CD1c-positive myeloid dendritic cell (primary cell): ENCODE results near the gene CBX2.

Experiments used
- DNase-seq: peaks from one replicate; pipeline ENCODE4 v3.0.0-alpha.2; 2016; ENCODE audit errors: extremely low spot score

Gene CBX2

DNA sequence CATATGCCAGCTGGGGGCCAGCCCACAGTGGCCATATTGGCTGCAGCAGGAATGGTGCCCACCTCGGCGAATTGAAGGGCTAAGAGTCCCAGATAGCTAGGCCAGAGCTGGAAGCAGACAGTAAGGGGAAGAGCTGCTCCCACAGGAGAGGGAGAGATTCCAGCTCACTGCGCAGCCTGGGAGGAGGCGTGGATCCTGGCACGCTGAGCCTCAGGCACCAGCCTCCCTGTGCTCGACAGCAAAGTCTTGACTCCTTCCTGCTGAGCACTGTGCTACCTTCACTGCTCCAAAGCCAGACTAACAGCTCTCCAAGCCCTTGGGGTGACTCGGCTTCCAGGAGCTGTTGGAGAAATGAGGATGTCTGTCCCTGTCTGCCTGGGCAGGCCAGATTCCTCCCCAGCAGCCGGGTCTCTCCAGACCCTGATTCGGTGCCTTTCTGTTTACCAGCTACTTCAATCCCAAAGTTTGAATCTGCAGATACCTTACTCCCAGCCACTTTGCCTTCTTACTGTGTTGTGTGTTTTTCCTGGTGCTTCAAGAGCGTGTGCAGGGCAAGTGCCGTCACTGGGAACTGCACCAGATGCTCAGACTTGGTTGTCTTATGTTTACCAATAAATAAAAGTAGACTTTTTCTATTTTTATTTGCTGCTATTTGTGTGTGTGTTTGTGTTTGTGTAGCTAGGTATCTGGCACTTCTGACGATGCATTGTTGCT, 9.1 kb downstream of the CBX2 start:
- DNase-seq: no peak

DNA sequence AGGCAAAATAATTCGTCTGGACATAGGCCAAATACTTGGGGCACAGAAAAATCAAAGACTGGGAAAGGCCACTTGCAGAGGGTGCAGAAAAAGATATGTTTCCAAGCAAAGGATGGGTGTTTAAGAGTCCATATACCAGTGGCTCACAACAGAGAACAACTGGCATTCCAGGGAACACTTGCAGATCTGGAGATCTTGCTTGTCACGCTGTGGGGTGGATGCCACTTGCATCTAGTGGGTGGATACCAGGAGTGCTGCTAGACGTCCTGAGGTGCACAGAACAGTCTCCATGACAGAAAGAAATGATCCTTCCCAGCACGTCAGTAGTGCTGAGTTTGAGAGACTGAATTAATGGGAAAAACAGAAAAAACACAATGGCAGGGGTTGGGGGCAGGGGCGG, 10.5 kb downstream of the CBX2 start:
- DNase-seq: no peak

DNA sequence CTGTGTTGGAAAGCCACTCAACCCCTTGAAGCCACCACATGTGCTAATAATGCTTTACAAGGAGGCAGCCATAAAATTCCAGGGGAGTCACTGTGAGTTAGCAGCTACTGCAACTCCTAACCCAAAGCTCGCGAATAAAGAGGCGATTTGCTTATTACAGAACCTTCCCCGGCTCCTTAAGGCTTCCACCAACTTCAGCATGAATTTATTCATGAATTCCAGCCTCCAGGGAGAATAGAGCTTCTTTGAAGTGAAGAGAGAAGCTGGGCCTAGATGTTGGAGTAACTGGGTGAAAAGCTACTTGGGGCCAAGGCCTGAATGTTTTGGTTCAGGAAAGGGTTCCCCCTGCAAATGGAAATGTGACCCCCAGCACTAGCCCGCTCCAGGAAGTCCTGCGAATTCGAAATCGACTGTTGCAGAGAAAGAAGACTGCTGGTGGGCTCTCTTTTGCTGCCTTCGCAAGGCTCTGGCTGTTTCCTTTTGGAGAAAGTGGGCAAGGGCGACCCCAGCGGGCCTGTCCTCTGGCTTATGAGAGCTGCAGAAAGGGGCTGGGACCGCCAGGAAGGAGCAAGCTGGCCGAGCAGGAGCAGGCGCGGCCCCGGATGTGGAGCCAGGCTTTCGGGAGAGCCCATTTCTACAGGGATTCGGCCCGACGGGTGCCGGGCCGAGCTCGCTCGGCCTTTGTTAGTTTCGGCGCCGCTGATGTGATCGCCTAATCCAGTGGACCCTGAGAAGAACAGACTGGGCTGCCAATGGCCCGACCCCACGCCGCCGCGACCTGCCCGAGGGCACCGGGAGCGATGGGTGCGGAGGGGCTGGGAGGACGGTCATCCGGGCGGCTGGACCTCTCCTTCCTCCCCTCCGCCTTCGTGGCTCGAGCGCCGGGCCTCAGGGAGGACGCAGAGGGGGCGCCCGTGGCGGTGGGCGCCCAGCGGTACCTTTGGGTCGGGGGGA, 11.3 kb downstream of the CBX2 start:
- no peak for DNase-seq

DNA sequence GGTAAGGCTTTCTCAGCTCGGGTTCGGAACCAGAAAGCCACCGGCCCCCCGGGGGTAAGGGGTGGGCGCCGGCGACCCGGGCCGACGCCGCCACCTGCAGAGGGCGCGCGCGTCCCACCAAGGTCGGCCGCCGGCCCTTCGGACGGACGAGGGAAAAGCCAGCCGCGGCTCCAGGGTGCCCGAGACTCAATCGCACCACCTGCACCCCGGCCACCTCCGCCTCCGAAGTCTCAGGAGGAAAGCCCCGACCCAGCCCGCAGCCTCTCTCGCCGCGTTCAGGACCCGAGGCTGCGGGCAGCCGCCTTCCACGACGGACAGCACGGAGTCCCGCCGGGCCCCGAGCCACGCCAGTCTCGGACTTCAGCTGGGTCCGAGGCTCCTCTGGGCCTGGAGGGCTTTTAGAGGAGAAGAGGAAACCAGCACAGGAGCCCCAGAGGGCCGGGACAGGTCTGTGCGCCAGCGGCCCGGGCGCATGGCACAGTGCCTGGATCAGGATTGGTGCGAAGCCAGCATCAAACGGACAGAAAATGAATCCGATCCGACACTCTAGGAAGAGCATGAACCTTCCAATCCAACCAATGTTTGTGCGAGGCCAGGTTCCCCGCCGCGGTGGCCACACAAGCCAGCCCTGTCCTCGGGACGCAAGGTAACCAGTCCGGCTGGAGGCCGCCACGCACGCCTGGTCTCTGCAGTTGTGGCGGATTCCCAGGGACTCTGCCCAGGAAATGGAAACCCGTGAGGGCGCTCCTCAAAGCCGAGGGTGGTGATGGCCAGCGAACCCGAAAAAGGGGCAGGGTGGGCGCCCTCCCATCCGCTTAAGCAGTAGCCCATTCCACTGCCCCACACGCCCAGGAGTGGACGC, 12.2 kb downstream of the CBX2 start:
- peak; percentile 58 for DNase-seq

DNA sequence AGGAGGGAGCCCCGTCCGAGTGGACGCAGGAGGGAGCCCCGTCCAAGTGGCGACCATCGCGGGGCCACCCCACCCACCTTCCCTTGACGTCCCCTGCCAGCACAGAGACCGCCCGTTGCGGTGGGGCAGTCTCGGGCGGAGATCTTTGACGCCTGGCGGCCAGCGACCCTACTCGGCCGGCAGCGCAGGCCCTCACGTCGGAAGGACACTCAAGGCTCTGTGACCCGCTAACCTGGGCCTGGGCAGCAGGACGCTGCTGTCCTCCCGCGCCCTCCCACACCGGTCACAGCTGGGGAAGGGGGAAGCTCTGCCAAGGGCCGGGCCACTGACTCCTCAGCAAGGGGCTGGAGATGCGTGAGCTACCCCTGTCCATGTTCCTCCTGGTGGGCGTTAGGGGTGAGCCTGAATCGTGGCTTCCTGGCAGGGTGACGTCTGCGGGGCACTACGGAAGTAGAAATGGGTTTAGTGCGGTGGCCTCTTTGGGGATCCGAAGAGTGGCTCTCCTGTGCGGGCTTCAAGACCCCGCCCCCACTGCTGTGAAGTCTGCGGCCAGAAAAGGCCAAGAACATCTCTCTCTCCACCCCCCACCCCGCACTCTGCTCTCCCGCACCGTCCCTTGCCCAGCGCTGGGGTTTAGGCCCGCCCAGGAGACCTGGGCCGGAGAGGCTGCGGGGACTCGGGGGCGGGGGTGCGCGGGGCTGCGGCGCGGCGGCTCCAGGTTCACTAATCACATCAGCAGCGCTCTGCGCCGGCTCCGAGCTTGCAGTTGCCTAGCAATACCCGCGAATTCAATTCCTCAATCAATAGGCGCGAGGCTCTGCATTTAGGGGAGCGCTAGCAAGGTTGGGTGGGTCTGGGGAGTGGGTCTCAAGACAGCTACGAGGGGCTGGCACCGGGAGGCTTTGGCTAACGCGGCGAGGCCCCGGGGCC, 13.1 kb downstream of the CBX2 start:
- DNase-seq: peak; percentile 66

DNA sequence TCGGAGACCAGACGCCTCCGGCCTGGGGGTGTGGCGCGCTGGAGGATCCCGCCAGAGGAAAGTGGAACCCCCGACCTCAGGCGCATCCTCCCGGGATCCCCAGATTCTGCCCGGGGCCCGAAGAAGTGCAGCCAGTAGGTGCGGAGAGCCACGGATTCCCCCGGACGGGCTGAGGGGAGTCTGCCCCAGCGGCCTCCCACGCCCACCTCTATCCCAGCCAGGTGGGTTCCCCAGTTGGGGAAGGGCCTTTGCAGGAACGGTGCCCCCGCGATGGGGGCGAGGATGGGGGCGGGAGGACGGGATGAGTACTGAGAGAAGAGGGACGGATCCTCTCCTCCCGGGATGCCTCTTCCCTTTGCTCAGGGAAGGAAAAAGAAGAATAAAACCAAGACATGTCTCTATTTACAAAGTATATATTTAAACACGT, 13.8 kb downstream of the CBX2 start:
- no peak for DNase-seq

DNA sequence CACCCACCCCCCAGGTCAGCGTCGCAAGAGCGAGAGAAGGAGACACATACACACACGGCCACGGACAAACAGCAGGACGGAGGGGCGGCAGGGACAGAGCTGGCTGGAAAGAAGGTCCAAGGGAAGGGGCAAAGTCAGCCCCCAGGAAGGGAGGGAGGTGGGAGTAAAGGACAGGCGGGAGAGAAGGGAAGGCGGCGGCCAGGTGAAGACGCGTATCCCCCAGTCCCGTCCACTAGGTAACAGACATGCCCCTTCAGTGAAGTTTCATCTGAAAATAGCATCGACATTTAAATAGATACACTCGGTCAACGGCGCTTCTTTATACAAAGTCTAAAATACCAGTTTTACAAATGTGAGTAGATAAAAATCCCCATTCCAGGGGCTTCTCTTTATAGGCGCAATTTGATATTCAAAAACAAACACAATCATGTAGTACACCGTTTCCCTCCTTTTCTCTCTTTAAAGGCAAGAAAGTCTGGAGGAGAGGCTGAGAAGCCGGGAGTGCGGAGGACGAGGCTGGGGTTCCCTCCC, 14.5 kb downstream of the CBX2 start:
- no peak for DNase-seq

DNA sequence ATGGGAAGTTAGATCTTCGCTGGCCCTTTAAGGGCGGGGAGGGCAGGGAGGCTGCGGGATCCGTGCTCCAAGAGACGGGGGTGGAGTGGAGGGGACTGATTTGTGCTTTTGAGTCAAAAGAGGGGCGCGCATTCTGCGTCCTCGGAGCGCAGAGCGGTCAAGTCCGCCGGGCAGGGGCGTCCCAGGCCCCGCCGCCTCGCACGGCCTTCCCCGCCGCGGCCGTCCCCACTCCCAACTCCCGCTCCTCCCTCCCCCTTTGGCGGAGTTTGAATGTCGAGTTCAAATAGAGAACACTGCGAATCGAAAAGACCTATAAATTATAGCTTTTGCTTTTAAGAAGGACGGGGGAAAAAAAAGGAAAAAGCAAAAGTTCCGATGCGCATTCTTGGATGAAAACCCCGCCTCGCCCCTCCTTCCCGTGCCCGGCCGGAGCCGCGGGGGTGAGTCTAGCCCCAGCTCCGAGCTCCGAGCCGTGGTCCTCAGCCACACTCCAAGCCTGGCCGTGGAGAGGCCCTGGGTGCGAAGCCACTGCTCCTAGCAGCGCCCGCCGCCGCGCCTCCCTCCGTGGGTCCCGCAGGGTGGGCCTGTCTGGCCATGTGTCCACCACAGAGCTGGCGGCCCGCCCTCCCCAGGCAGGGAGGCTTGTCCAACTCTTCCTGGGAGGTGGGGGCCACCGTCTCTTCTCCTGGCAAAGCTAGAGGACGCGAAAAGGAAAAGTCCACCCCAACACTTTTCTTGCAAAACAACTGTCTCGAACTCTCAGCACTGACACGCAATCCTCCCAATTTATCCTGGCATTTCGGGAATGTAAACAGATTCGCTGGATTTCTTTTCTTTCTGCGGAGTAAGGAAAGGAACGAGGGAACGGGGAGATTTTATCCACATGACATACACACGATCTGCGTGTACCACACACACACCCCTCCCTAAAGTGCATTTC, 15.3 kb downstream of the CBX2 start:
- no peak for DNase-seq

DNA sequence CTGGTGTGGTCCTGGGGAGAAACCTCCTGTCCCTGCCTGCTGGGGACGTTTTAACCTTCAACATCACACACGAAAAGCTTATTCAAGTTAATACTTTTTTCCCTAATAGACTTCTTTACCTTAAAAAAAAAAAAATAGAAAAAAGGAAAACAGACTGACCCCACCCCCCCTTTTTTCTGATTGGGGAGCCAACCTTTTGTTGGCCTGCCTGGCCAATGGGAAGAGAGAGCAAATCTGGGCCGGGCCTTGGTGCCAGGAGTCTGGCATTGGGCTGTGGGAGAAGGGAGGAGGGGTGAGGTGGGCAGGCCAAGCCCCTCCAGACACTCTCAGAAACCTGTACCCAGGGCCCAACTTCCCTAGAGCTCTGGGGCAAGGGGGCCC, 16.0 kb downstream of the CBX2 start:
- no peak for DNase-seq

DNA sequence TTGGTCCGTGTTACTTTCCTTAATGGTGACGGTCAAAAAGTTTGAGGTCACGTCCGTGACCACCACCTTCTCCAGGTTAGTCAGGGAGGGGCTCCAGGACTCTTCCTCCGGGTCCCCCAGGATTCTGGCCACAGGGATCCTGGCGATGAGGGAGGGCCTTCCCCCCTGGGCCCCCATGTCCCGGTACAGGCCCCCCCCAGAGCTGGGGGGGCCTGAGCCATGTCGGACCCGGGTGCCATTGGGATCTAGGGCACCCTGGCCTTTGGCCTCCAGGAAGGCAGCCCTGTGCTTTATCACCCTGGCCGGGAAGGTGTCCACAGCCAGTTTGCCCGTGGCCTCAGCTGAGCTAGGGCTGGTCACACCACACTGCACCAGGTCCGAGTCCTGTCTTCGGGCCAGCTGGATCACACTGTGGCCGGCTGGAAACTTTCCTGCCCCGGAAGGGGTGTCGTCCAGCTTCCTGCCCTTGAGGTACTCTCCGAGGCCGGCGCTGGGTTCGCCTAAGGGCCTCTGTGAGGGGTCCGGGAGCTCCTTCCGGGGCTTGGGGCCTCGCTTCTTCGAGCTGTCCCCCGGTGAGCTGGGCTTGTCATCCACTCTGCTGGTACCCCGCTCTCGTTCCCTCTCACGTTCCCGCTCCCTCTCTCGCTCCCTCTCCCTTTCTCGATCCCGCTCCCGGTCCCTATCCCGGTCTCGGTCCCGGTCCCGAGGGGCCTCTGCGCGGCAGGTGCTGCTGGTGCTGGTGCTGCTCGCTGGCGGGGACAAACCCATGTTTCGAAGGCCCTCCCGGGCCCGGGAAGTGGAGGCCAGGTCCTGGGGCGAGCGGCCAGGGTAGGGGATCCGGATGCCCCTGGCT, 16.9 kb downstream of the CBX2 start:
- no peak for DNase-seq

DNA sequence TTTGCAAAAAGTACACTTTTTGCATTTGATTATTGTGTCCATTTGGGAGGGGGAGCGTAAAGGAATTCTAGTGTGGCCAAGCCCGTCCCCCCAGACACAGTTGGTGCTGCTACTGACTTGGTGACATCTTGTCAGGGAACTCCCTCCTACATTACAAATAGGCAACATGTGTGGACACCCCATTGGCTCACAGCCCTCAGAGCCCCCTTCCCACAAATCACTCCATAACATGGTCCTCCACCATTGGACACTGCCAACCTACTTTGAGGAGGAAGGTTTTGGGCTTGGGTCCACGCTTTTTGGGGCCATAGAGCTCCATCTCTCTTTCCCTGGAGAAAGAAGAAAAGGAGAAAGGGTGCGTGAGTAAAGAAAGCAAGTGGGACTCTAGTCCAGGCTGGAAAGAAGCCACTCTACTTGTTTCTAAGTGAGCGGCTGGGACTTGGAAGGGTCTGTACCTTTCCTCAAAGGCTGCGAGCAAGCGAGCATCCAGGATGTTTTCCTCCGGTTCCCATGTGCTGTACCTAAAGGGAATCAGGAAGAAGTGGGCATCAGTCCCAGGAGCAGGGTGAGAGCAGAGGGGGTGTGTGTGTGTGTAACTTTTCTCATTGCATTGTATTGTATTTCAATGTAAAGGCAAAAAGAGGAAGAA, 18.0 kb downstream of the CBX2 start:
- DNase-seq: no peak

DNA sequence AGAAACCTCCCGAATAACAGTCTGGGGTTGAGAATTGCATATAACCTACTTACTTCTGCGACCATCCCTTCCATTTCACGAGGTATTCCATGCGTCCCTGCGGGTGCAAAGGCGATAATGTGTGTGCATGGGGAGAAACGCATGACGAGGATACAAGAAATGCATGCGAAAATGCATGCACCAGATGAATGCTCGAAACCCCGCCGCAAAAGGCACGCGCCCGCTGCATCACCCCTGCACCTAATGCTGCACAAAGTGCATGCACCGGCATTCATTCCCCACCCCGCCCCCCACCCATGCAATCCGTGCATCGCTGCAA, 18.5 kb downstream of the CBX2 start:
- peak; percentile 56 for DNase-seq

DNA sequence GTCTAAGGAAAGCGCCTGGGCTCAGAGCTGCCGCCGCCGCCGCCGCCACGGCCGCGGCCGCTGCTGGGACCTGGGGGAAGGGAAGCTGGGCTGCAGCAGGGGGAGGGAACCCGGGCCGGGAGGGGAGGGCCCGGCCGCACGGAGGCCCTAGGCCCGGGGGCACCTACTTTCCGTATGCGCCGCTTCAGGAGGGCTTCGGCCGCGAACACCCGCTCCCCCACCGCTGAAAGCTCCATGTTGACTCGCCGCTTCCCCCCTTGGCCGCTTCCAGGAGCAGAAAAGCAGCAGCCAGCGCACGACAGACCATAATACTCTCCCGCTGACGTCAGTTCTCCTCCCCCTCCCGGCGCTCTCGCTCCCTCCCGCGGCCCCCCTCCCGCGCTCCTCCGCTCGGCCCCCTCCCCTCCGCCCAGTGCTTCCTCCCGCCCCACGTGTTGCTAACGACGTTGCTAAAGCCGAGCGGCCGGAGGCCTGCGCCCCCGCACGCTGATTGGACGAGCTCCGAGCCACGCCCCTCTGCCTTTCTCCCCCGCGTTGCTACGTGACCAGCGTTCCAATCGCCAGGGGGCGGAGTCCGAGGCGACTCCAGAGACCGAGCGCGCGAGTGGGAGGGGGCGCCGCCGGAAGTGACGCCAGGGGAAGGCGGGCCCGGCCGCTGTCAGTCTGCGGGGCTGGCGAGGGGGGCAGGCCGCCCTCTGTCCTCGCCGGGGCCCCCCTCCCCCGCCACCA, 19.0 kb downstream of the CBX2 start, which contains the start of gene CBX8:
TSS of gene CBX8 (minus strand) at position 315 of the 729 bp plus-strand sequence. CDS start at position 236, 79 bp downstream.
- DNase-seq: peak; percentile 100

DNA sequence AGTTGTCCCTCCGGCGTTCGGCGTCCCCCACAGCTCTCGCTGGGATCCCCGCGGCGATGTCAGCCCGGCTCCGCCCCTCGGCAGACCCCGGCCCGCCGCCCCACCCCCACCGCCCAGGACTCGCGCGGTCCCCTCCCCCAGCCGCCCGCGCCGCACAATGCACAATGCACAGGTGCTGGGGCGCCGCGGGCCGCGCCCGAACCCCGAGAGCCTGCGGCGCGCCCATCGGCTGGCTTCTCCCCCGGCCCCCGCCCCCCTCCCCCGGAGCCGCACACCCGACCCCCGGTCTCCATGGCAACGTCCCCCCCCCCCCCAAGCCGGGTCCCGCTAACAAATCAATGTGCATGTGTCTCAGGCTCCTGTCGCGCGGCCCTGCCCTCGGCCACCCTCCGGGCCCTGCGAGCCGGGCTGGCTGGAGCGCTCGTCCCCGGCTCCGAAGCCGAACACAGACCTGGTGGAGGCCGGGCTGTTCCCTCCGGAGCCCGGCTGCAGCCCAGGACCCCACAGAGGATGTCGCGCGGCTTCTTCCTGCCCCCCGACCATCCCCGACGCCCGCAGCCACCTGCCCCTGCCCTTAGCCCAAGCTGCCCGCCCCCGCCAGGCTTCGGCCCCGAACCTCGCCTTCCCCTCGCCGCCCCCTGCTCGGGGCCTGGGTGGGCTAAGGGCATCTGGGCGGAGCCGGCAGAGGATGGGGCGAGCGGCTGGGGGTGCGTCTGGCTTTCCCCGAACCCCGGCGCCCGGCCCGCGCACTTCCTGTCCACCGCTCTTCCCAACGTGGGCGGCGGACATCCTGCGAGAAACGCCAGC, 19.7 kb downstream of the CBX2 start:
- DNase-seq: no peak

DNA sequence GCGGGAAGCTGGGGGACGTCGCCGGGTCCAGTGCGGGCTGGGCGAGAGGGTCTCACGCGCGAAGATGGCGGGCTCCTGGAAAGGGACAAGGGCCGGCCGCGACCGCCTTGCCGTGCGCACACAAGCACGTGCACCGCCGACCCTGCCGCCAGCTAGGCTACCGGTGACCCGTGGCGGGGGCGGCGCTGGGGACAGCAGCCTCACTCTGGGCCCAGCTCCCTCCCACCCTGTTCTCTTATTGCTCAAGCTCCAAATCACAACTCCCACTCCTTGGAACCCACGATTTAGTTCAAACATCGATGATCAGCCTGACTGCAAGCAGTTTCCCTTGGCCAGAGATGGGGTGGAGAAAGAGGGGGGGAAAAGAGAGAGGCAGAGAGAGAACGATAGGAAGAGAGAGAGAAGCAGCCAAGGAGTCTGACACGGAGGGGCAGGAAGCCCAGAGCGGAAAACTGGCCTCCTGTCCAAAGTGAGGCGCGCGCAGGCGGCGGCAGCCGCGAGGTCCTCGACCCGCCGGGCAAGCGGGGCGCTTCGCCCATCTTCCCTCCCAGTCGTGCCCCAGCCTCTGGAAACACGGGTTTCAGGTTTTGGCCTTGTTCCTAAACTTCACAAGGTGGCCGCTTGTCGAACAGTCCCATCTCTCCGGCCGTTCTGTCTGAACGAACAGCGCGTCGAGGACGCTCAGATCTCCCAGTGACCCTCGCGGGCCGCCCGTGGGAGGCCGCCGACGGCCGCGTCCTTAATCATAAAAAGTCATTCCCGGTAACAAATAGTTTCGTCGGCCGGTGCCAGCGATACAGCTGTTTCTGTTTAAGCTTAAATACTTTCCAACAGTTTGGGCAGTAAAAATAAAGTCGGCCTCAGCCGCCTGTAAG, 20.6 kb downstream of the CBX2 start:
- peak; percentile 45 for DNase-seq

DNA sequence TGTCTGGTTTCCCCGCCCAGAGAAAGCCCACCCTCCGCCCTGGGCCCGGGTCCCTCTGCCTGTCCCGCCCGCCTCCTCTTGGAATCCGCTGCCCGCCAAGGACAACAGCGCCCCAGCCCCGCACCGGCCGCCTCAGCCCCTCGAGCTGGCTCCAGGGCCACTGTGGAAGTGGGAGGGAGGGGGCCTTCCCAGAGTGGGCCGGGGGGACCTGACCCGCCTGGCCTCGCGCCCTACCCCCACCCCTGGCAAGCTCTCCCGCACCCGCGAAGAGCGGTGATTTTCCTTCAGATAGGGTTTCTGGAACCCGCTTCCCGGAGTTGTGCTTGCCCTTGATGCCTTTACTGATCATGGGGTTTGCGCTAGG, 21.2 kb downstream of the CBX2 start:
- no peak for DNase-seq
